Nephron progenitor cell (in vitro differentiated cells): ENCODE measurements around the gene AK6.

ENCODE experiments used
- DNase-seq: peaks from one replicate; pipeline ENCODE4 v3.0.0; 2021
- H3K27ac Mint-ChIP-seq: 2 replicates; pipeline ENCODE4 v1.8.0; 2021; ENCODE audit warnings: mild to moderate bottlenecking, moderate library complexity, mixed read lengths
- H3K27me3 Mint-ChIP-seq: 2 replicates; pipeline ENCODE4 v1.8.0; 2021; ENCODE audit warnings: mild to moderate bottlenecking, low read depth, mixed read lengths; ENCODE audit not compliant: poor library complexity
- H3K36me3 Mint-ChIP-seq: 2 replicates; pipeline ENCODE4 v1.8.0; 2021; ENCODE audit warnings: low read depth, mixed read lengths
- H3K4me1 Mint-ChIP-seq: 2 replicates; pipeline ENCODE4 v1.8.0; 2021; ENCODE audit warnings: mixed read lengths
- H3K4me3 Mint-ChIP-seq: 2 replicates; pipeline ENCODE4 v1.8.0; 2021; ENCODE audit warnings: mild to moderate bottlenecking, moderate library complexity, mixed read lengths
- H3K9me3 Mint-ChIP-seq: 2 replicates; pipeline ENCODE4 v1.8.0; 2021; ENCODE audit warnings: mild to moderate bottlenecking, moderate library complexity, mixed read lengths
- TF ChIP-seq, protein P1 (sequence below): fragments of 200-600 bp; sonication (generic); IDR thresholded peaks from 2 replicates; pipeline ENCODE4 v1.5.0; 2021; ENCODE audit warnings: antibody characterized with exemption

Gene AK6

DNA sequence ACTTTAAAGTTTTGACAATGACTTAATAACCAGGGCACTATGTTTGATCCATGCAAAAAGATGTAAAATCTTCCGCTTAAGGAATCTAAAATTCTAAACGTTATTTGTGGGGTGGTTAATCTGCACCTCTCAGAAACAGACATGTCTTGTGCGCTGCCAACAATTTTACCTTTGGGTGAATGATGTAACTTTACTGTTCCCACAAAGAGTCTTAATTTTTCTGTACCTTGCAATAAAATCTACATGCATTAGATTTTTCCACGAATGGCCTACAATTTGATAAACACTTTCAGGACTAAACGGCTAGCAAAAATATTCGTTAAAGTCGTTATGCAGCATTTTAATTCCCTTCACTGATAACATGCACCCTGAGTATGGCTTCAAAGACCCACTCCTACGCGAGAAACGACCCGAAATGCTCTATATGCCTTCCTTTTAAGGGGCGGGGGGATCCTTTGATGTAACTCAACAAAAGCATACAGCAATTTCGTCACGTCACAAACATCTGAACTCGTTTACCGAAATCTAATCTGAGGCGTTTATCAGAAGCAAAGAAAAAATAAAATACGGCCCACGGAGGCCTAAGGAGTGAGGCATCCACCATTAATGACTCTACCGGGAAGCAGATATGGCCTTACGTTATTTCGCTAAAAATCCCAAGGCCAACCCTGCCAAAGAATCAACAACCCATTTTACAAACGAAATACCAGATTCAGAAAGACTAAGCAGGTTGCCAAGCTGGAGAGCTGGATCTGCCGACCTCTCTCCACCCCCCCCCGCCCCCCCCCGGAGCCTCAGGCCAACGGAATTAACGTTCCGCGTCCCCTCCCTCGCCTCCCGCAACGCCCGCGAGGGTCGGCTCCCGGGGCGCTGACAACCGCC is 621 bp downstream of the AK6 start:
- Mint-ChIP-seq H3K9me3 (no peaks in the 10 kb centered on the region), H3K27me3 (no peaks in the 10 kb centered on the region), H3K36me3 (peaks cover 27% of the 10 kb centered on the region), H3K27ac (peak overlapping the region; percentile 99), H3K4me1 (peaks cover 27% of the 10 kb centered on the region), H3K4me3 (peak overlapping the region; percentile 95)
- TF ChIP-seq, protein P1, sequence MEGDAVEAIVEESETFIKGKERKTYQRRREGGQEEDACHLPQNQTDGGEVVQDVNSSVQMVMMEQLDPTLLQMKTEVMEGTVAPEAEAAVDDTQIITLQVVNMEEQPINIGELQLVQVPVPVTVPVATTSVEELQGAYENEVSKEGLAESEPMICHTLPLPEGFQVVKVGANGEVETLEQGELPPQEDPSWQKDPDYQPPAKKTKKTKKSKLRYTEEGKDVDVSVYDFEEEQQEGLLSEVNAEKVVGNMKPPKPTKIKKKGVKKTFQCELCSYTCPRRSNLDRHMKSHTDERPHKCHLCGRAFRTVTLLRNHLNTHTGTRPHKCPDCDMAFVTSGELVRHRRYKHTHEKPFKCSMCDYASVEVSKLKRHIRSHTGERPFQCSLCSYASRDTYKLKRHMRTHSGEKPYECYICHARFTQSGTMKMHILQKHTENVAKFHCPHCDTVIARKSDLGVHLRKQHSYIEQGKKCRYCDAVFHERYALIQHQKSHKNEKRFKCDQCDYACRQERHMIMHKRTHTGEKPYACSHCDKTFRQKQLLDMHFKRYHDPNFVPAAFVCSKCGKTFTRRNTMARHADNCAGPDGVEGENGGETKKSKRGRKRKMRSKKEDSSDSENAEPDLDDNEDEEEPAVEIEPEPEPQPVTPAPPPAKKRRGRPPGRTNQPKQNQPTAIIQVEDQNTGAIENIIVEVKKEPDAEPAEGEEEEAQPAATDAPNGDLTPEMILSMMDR: no peak
- DNase-seq: peak; percentile 5

DNA sequence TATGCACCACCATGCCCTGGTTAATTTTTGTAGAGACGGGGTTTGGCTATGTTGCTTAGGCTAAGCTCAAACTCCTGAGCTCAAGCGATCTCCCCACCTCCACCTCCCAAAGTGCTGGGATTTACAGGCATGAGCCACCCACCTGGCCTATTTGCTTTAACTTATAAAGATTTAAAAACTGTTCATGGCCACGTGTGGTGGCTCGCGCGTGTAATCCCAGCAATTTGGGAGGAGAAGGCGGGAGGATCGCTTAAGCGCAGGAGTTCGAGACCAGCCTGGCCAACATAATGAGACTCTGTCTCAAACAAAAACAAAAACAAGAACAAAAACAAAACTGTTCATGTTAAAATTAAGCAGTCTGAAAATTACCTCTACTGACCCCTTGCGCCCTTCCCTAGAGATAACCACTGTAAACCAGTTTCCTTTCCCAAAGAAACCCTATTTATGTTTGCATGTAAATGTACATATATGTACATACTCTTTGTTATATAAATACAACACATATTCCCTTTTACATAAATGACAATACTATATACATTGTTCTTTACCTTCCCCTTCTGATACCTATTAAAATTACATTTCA is 1.5 kb downstream of the AK6 start:
- H3K36me3 Mint-ChIP-seq: peaks cover 33% of the 10 kb centered on the region
- no peak for DNase-seq
- H3K27ac Mint-ChIP-seq: peak overlapping the region; percentile 57
- no peaks in the 10 kb centered on the region for H3K27me3 Mint-ChIP-seq
- H3K4me3 Mint-ChIP-seq: peak overlapping the region; percentile 95
- TF ChIP-seq, protein P1: no peak
- peaks cover 27% of the 10 kb centered on the region for H3K4me1 Mint-ChIP-seq
- H3K9me3 Mint-ChIP-seq: no peaks in the 10 kb centered on the region

DNA sequence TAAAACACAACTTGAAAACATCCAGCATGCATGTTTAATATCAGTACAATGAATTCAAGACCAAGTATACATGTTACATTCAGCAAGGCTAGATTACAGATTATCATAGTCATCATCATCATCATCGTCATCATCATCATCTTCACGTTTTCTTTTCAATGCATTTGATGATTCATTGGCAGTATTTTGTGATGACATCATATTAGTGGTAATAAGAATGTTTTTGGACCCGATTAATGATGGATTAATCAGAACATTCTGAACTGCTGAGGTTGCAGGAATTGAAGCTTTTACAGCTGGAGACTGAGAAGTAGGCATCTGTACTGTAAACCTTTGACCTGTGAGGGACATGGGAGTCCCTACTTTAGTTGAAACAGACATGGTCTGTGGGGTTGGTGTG is 4.5 kb downstream of the AK6 start:
- H3K27me3 Mint-ChIP-seq: no peaks in the 10 kb centered on the region
- TF ChIP-seq, protein P1: no peak
- DNase-seq: no peak
- peaks cover 13% of the 10 kb centered on the region for H3K4me1 Mint-ChIP-seq
- H3K4me3 Mint-ChIP-seq: no peak overlapping the region
- peaks cover 33% of the 10 kb centered on the region for H3K36me3 Mint-ChIP-seq
- no peaks in the 10 kb centered on the region for H3K9me3 Mint-ChIP-seq
- peak overlapping the region; percentile 29 for H3K27ac Mint-ChIP-seq

DNA sequence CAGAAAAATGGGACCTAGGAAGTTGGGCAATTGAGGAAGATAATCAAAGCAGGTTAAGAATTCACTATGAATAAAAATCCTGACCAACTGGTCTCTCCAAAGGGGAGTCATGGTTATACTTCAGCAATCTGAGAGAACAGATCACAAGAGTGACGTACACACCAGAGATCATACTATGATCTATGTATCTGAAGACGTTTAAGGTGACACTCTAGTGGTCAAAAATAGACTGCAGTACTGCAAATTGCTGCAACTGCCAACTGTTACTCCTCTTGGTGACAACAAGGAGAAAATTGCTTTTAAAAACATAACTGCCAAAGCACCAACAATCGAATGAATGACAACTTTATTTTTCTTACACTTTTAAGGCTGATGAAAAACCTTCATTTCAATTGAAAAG is 4.9 kb downstream of the AK6 start:
- H3K4me3 Mint-ChIP-seq: no peak overlapping the region
- no peaks in the 10 kb centered on the region for H3K9me3 Mint-ChIP-seq
- TF ChIP-seq, protein P1: peak; percentile 27
- no peak overlapping the region for H3K27ac Mint-ChIP-seq
- peaks cover 33% of the 10 kb centered on the region for H3K36me3 Mint-ChIP-seq
- no peaks in the 10 kb centered on the region for H3K27me3 Mint-ChIP-seq
- peaks cover 13% of the 10 kb centered on the region for H3K4me1 Mint-ChIP-seq
- no peak for DNase-seq

DNA sequence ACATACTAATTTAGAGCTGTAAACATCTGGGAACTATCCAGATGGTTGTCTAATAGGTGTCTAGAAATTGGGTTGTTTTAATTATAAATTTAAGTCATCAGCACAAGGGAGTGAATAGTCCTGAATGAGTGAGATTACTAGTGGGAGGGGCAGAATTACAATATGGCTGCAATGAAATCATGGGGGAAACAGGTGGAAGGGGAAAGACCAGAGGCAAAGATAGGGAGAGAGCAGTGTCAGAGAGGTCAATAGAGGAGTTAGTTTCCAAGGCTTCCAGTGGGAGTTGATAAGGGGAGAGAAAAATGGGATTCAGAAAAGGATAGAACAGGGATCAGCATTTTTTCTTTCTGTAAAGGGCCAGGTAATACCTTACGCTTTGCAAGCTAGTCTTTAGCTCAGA is 8.9 kb downstream of the AK6 start:
- DNase-seq: no peak
- TF ChIP-seq, protein P1: no peak
- H3K36me3 Mint-ChIP-seq: peaks cover 44% of the 10 kb centered on the region
- H3K27ac Mint-ChIP-seq: no peak overlapping the region
- H3K4me1 Mint-ChIP-seq: no peaks in the 10 kb centered on the region
- no peak overlapping the region for H3K4me3 Mint-ChIP-seq
- peaks cover 4% of the 10 kb centered on the region for H3K27me3 Mint-ChIP-seq
- no peaks in the 10 kb centered on the region for H3K9me3 Mint-ChIP-seq
